ENCODE data around the gene CRELD2.

The CRELD2 gene

DNA sequence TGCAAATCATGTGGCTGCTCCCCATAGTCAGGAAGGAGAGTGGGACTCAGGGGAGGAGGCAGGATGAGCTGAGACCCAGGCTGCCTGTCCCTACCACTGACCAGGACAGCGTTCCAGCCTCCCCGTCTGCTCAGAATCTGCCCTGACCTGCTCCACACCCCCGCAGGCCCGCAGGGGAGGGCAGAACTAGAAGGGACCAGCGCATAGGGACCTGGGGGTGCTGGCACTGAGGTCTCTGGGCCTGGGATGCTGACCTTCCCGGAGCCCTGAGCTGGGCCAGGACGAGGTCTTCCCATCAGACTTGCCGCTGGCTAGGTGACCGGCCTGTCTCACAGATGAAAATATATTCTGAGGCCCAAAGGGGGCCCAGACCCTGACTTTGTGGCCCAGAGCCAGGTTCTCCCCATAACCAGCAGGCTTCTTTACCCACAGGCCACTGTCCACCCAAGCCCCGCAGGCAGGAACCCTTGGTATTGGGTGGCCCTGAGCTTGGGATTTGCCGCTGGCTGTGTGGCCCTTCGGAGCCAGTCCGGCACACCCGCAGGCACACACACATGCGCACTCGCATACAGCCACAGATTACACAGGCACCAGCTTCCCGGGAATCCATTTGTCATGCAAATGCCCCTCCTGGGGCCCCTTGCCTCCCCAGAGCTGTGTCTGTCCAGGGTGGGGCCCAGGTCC is 28.3 kb downstream of the CRELD2 start:
- DNase-seq (ENCODE audit: low spot score): no peak

DNA sequence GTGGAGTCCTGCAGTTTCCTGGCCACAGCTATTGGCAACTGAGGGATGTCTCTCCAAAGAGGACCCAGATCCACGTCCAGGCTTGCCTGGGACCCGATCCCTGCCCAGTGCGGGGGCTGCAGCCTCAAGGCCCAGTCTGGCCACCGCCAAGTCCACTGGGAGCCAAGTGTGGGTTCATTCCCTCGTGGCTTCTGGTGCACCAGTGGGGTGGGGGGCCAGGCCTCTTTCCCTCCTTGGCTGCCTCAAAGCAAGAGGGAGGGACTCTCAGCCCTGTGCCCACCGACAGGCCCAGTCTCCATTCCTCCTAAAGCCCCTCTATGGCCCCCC is 28.8 kb downstream of the CRELD2 start:
- DNase-seq (ENCODE audit: low spot score): no peak

DNA sequence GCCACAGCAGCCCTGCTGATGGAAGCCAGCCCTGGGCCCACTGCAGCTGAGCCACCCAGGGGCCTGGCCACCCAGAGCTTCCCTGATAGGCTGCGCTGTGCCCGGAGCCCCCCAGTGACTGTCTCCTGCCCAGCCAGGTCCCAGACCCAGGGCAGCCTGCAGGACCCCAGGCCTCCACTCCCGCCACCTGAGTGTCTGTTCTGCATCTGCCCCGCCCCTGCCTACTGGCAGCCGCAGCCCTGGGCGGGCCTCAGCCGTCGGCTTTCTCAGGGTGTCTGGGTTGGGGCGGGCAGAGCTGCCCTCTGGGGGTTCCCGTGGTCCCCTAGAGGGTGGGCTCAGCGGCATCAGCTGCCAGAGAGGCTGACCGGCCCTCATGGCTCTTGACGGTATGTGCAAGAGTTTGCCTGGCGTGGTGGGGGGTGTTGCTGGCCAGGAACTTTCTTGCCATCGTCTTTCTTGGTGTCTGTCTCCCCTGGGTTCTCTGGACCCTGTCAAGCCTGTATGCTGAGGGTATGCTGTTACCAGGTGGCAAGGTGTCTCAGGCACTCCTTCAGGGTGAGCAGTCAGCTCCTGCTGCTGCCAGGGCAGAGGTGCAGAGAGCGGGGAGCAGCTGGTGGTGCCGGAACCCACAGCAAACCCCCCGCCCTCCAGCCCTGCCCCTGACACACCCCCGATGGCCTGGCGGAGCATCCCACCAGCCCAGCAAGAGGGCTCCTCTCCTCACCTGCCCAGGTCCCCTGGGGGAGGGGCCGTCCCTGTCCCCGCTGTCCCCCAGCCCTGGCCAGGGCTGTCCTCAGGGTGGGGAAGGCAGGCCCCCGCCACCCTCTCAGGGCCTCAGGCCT is 29.9 kb downstream of the CRELD2 start:
- DNase-seq (ENCODE audit: low spot score): no peak

DNA sequence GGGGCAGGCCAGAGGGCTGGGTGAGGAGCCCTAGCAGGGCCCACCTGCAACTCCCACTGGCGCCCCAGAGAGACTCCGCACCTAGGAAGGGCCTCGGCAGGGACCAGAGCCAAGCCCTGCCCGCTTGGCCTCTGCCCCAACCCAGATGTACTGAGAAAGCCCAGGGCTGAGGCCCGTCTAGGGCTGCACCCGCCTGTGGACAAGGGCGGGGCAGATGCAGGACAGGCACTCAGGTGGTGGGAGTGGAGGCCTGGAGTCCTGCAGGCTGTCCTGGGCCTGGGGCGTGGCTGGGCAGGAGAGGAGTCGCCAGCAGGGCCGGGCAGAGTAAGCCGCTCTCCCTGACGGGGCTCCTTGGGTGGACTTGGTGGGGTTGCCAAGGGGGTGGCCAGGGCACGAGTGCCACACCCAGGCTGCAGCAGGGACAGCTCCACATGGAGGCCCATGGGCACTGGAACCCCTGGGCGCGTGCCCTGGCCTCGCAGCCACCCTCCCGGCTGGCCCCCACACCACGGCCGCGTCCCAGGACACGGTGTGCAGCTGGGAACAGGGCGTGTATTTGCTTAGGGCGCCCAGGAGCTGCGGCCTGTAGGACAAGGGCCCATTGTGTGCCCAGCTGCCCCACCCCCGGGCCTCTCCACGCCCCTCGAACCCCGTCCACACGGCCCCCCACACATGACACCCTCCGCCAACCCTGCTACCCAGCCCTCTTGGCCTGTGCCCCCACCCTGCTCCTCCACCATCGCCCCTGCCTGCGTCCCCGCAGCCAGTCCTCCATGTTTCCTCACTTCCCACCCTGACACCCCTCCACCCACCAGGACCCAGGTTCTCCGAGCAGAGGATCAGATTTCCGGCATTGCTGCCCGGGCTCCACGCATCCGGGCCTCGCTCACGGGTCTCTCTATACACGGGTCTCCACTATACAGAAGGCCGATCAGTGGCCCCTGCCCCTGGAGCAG is 30.8 kb downstream of the CRELD2 start:
- no peak for DNase-seq (ENCODE audit: low spot score)

- DNase-seq (ENCODE audit: low spot score): no peak
Observed at GRCh38 chr22:49949914-49950292, 31.5 kb downstream of the CRELD2 start.

- no peak for DNase-seq (ENCODE audit: low spot score)
Observed at GRCh38 chr22:49950396-49950994, 32.1 kb downstream of the CRELD2 start.

GRCh38 chr22:49951000-49951677 is 32.7 kb downstream of the CRELD2 start:
- DNase-seq (ENCODE audit: low spot score): no peak

- DNase-seq (ENCODE audit: low spot score): no peak
Observed at GRCh38 chr22:49951678-49951985, 33.2 kb downstream of the CRELD2 start.

GRCh38 chr22:49951986-49952896 is 33.8 kb downstream of the CRELD2 start:
- no peak for DNase-seq (ENCODE audit: low spot score)

- no peak for DNase-seq (ENCODE audit: low spot score)
Observed at GRCh38 chr22:49953027-49953679, 34.7 kb downstream of the CRELD2 start.

- no peak for DNase-seq (ENCODE audit: low spot score)
Observed at GRCh38 chr22:49953680-49954344, 35.4 kb downstream of the CRELD2 start.

- peak; percentile 42 for DNase-seq (ENCODE audit: low spot score)
Observed at GRCh38 chr22:49954354-49954753, 35.9 kb downstream of the CRELD2 start.

- DNase-seq (ENCODE audit: low spot score): no peak
Observed at GRCh38 chr22:49954991-49955580, 36.7 kb downstream of the CRELD2 start.

GRCh38 chr22:49955581-49956417 is 37.4 kb downstream of the CRELD2 start:
- DNase-seq (ENCODE audit: low spot score): no peak

DNA sequence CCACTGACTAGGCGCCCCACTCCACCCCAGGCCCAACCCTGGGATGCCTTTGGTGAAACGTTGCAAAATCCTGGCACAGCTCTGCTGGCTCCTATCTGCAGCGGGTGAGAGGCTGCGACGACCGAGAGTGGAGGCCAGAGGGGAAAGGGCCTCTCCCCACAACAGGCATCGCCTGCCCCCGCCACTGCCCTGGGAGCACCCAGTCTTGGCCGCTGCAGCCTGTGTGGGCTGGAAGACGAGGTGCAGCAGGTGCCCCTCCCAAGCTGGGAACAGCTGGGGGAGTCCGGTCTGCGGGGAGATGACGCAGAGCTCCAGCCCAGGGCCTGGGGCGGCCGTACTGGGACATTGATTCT is 38.0 kb downstream of the CRELD2 start:
- no peak for DNase-seq (ENCODE audit: low spot score)

DNA sequence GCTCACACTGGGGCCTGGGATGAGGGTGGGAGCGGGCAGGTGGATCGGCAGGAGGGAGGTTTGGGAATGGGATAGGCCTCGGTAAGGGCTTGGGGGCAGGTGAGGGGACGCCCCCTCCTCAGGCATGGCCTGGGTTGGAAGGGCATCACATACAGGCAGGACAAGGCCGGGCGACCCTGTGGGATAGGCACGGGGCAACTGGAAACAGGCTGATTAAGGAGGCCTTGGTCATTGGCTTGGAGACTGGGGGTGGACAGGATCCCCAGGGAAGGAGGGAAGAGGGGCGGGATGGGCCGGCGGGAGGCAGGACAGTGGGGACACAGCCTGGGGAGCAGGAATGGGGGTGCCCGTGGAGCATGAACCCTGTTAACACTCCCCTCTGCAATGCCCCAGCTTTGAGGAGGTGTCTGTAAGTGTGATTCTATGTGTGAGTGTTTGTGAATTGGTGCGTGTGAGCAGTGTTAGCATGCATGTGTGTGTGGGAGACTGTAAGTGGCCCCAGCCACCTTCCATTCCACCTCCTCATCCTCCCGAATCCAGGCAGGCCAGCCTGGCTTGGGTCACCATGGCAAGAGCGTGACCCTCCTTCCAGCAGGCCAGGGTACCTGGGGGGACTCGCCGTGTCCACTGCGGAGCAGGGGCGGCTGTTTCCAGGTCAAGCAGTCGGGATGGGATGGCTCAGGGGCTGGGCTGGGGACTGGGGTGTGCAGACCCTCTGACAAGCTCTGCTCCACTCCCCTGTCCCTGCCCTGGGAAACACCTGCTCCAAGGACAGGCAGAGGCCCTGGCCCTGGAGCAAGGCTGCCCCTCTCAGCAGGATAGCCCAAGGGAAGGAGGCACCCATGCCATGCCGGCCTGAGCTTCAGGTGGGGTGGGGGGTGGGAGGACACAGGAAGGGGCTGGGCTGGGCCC is 38.7 kb downstream of the CRELD2 start:
- no peak for DNase-seq (ENCODE audit: low spot score)

GRCh38 chr22:49957826-49958365 is 39.5 kb downstream of the CRELD2 start:
- no peak for DNase-seq (ENCODE audit: low spot score)

Measured in Ammon's horn (tissue), 1 donor.